GM18909 (cell line): ENCODE measurements around the gene PLEKHG4B.

Experiments used
- ATAC-seq: cut with Tn5 transposase; IDR thresholded peaks from one replicate; pipeline ENCODE4 v1.9.1; 2021; ENCODE audit warnings: mild to moderate bottlenecking; ENCODE audit not compliant: unreplicated experiment, poor library complexity

Gene PLEKHG4B

DNA sequence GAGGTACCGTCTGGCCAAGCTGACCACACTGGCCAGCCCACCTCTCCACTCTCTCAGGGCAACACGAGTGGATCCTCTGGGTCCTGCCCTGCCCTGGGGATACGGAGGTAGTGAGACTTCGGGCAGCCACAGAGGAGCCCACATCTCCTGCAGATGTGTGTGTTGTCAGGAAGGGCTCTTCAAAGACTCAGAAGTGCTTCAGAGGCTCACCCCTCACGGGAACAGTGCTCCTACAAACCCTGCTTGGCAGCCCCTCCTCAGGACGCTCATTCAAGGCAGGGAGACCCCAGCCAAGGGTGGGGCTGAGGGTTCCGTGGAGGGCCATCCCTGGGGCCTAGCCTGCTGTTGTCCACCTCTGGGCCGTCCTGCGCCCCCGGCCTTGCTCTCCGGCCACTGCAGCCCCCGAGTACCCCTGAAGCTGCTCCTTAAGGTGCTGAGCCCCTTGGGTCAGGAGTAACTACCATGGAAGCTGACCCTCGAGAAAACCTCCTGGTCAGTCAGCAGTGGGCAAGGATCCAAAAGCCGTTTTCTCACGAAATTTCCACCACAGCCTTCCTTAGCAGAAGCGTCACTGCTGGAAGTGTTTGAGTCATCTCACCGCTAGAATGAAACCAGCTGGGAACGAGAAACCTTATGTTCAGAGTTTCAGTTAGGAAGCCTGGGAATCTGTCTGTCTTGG lies 76.2 kb downstream of the PLEKHG4B start:
- ATAC-seq = no peak

DNA sequence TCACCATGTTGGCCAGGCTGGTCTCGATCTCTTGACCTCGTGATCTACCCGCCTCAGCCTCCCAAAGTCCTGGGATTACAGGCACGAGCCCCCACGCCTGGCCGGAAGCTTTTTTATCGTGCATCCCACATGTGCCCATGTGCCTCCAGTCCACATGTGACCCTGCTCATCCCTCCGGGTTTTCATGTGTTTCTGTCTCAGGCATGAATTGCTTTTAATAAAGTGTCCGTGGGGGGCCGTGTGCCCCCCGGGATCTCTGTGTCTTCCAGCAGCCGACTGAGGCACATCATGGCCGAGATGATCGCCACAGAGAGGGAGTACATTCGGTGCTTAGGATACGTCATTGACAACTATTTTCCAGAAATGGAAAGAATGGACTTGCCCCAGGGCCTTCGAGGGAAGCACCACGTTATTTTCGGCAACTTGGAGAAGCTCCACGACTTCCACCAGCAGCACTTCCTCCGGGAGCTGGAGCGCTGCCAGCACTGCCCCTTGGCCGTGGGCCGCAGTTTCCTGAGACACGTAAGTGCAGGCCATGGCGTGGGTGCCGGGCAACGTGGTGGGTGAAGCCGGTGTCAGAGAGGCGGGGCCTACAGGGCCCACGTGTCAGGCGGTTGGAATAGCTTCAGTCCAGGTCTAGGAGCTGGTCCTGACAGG lies 77.2 kb downstream of the PLEKHG4B start:
- no peak for ATAC-seq

DNA sequence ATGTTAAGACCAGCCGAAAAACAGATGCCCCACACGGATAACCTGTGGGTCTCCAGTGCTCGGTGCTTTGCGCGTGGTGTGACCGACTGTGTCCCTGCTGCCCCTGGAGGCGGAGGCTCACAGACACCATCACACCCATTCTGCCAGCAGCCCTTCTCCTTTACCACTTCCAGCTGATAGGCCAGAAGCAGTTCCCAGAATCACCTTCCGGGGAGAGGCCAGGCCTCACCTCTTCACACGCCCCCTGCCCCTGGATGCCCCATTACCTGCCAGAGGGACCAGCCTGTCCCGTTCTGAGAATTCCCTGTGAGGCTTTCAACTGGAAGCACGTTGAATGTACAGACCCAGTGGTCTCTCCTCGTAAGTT lies 77.7 kb downstream of the PLEKHG4B start:
- no peak for ATAC-seq

DNA sequence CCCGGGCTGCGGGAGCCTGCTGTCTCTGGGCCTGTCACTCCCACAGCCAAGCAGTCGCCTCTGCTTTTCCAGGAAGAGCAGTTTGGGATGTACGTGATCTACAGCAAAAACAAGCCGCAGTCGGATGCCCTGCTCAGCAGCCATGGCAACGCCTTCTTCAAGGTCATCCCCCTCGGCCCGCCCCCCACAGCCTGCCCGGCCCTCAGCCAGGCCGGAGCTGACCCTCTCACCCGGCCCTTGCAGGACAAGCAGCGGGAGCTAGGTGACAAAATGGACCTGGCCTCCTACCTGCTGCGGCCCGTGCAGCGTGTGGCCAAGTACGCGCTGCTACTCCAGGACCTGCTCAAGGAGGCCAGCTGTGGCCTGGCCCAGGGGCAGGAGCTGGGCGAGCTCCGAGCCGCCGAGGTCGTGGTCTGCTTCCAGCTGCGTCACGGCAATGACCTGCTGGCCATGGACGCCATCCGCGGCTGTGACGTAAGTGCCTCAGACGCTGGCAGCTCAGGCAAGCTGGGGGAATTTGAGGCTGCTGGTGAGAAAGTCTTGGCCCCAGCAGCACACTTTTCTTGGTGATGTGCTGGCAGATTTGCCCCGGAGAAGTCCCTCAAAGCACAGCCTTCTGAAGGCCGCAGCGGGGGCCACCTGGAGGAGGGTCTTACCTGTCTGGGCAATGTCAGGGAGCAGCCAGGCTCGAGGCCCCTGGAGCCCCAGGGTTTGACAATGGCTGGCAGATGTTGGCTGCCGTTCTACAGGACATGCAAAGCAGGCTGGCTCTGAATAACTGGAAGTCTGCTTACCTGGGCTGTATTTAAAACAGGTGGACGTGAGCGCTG lies 79.2 kb downstream of the PLEKHG4B start:
- ATAC-seq = no peak

DNA sequence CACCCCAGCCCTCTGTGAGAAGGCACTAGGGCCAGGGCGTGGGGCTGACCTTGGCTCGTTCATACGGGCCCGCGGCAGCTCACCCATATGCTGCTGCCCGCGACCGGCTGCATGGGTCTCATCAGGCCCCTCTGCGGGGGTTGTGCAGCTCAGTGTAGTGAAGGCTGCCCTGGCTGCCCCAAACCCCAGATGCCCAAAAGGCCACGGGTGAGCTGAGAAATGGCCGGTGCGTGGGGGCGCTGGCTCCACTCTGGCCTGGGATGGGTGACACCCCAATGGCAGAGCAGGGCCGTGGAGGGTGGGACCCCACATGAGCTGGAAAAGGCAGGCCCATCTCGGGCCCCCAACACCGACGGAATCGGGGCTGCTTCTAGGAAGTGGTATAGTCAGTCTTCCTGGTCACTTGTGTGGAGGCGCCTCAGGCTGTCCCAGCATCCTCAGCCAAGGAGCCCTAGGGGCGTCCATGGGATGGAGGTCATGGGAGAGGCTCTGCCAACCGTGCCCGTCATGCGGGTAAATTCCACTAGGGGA lies 79.9 kb downstream of the PLEKHG4B start:
- no peak for ATAC-seq

DNA sequence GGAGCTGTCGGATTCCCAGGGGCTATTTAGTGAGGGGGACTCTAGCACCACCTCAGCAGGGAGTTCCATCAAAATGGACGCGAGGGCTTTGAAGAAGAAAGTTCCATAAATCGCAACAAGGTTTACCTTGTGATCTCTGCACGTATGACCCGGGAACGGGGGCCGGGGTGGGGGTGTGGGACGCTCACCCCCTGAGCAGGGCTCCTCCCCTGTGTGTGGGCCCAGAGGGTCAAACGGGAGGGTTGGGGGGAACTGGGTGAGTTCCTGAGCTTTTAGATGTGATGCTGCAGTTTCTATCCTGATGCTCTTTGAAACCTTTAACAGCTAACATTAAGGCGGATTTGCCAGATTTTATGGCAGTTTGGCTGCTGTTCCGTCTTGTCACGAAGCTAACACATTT lies 80.5 kb downstream of the PLEKHG4B start:
- no peak for ATAC-seq

DNA sequence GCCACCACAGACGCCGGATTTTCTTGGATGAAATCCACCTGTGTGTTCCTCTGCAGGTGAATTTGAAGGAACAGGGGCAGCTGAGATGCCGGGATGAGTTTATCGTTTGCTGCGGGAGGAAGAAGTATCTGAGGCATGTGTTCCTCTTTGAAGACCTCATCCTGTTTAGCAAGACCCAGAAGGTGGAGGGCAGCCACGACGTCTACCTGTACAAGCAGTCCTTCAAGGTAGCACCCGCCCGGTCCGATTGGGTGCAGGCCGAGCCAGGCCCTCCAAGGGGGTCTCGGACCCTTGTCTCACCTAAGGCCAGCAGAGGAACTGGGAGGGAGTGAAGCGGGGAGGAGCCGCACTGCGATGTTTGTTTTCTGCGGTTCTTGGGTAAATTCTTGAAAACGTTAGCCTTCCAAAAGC lies 80.9 kb downstream of the PLEKHG4B start:
- no peak for ATAC-seq

DNA sequence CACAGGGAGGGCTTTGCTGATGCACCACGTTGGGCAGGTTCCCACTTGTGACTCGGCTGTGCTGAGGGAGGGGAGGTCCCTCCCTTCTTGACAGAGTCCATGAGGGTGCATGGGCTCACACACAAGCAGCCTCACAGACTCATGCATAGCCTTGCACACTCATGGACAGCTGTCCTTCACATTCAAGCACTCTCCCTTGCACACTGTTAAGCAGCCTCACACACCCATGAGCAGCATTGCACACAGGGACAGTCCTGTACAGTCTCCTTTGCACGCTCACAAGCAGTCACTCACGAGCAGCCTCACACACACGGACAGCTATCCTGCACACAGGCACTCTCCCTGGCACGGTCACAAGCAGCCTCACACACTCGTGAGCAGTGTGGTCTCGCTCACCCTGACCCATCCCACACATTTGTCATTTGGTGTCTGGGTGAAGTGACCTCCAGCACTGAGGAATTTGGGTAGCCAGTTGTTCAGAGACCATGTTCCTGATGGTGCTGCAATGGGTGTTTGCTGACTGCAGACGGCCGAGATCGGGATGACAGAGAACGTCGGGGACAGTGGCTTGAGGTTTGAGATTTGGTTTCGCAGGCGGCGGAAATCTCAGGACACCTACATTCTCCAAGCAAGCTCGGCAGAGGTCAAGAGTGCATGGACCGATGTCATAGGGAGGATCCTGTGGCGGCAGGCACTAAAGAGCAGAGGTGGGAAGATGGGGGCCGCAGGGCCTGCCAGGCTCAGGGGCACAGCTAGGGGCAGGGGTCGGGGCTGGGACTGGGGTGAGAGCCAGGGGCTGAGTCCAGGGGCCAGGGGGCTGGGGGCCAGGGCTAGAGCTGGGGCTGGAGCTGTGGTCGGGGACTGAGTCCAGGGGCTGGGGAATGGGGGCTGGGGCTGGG lies 81.7 kb downstream of the PLEKHG4B start:
- ATAC-seq = no peak

DNA sequence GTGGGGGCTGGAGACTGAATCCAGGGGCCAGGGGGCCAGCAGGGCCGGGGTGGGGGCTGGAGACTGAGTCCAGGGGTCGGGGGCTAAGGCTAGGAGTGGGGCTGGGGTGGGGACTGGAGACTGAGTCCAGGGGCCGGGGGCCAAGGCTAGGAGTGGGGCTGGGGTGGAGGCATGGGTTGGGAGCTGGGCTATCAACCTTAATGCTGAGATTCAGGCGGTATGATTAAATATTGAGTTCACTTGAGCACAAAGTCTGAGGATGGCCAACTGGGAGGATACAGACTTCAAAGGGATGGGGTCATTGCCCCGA lies 82.3 kb downstream of the PLEKHG4B start:
- ATAC-seq = no peak

DNA sequence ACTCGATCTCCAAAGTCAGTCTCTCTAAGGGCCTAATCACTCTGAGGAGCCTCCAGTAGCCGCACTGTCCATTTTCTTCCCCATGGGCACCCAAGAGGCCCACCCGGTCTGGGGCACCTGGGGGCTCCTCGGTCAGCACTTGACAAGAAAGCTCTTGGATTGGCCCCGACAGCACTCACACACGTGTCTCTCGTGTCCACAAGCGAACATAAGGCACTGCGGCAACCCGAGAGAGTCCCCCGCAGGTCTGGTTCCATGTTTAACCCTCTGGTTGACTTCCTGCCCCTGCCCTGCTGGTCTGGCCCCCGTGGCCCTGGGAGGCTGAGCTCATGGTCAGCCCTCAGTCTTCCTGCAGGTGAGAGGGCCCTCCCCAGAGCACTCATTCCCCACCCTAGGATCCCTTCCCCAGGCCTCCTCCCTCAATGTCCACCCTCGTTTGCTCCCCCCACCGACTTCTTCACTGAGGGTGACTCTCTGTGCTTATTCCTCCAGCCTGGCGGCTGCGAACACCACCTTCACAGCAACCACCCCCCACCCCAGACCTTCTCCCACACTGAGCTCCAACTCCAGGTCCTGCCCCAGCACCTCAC lies 83.0 kb downstream of the PLEKHG4B start:
- ATAC-seq = no peak

DNA sequence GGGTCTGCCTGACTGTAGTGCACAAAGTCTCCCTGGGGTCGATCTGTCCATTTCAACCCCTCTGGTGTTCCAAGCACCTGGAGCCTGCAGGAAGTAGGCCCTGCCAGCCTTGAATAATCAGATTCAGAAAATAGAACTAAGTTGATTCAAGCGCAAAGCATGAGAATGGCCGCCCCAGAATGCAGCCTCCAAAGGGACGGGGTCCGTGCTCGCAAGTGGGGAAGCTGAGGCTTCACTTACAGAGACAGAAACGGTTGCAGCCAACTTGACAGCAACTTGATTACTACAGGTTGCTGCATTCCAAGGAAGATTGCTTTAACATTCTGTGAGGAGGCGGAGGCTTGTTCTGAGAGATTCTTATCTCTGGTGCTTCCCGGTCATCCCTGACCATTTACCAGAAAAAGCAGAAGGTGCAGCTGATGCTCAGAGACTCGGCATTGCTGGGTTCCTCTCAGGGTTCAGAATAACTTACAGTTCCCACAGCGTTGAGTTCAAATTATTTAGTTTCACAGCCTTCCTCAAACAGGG lies 84.4 kb downstream of the PLEKHG4B start:
- ATAC-seq = no peak

DNA sequence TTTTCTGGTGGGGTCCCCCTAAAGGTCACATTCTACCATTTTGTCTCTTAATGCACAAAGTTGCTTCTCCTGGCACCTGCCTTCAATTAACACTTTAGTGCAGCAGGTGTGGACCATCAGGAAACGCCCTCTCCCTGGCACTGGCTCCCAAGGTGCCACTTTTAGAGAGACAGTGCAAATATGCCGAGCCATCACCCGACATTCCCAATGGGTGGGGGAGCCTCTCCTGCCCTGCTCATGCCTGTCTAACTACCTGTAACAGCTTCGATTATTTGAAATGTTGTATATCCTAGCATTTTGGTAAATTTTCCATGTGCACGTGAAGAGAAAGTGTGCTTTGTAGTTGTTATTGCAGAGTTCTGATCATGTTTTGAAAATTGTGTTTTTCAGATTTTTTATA lies 86.1 kb downstream of the PLEKHG4B start:
- no peak for ATAC-seq

DNA sequence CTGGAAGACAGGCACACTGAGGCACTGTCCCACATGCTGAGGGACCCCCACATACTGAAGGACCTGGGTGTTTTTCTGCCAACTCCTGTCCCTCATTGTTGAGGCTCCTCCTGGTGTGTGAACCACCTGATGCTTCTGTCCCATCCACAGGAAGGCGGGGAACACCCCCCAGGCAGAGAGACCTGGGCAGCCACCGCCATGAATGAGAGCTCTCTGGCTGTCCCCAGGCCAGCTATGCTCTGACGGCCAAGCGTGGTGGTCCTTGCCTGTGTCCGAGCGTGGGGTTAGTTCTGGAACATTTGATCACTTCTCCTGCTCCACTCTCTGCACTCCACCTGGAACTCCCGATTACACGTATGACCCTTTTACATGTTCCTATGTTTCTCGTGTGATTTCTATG lies 87.4 kb downstream of the PLEKHG4B start:
- ATAC-seq = no peak

DNA sequence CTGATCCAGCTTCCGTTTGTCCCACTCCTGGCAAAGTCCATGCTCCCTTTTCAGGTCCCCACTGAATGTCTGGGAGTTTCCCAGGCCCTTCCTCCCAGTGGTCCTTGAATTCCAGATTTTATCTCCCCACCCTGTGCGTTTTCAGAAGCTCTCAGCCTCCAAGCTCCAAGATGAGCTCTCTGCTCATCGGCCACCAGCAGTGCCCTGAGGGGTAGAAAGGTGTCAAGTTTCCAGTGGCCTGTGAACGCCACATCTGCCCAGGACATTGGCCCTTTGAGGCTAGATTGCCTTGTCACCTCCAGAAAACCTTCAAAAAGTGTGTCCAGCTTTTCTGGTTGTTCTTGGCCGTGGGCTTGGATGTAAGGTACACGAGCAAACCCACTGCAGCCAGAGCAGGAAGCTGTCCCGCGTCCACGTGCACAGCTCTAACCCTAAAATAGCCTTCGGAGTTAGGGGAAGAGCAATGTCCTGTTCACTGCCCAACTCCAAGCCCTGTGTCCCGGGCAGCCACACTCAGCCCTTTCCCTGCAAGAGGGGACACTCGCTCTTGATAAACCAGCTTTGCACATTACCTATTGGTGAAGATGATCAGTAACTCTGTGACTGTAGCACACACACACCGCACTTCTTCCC lies 88.4 kb downstream of the PLEKHG4B start:
- no peak for ATAC-seq

DNA sequence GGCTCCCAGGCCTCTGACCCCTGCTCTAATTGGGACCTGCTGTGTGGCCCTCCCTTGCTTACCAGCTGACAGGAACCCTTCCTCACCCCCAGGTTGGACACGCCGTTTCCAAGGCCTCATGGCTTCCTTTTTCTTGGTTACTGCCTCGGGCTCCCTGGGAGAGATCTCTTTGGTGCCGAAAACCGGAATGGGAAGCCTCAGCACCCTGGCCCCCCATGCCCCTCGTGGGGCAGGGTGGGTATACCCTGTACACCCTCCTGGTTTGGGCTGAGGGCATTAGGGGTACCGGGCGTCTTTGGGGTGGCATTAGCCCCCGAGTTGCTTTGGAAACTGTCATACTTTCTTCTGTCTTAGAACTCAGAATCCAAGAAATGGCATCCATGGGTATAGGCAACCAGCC lies 89.2 kb downstream of the PLEKHG4B start:
- no peak for ATAC-seq

DNA sequence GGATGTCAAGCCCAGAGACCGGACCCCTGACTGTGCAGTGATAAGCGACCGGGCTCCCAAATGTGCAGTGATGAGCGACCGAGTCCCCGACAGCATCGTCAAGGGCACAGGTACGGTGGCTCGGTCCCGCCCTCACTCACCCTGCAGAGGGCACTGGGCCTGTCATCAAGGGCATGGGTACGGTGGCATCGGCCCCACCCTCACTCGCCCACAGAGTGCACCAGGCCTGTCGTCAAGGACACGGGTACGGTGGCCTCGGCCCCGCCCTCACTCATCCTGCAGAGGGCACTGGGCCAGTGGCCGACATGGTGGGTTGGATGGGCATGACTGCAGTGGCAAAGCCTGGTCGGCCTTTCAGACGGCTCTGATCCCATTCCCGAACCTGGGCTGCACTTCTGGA lies 89.6 kb downstream of the PLEKHG4B start:
- ATAC-seq = no peak

DNA sequence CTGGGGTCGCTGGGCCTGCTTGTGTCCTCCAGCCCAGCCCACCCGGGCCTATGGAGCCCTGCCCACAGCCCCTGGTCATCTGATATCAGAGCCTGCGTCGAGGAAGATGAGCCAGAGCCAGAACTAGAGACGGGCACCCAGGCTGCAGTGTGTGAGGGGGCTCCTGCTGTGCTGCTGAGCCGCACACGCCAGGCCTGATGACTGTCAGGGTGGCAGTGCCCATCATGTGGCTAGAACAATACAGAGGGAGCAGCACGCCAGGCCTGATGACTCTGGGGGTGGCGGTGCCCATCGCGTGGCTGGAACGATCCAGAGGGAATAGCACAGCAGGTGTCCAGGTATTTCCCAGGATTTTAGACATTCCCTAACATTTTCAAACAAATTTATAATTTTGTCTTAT lies 90.2 kb downstream of the PLEKHG4B start:
- ATAC-seq = no peak

DNA sequence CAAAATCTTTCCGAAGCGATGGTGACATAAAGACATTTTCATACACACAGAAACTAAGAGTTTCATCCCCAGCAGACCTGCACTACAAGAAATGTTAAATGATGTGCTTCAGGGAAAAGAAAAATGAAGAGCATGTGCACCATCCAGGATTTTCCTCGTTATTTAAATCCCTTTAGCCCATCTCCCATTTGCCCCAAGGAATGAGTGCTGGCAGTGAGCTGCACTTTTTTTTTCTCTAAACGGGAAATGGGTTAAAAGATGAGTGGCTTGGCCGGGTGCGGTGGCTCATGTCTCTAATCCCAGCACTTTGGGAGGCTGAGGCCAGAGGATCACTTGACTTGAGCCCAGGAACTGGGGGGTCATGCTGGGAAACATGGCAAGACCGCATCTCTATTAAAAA lies 92.5 kb downstream of the PLEKHG4B start:
- ATAC-seq = no peak
